ENCODE data around the gene AMBP.

- TF ChIP-seq EP300 (IDR thresholded peaks at IDR 0.05) (no peak), CTCF (IDR thresholded peaks at IDR 0.05) (no peak)
Measured at GRCh38 chr9:114124666-114125475, 46.8 kb upstream of the AMBP start.

Data from esophagus muscularis mucosa (tissue), 3 donors.